OCI-M1 (cell line): Measurements from ENCODE around the gene PPP5C.

Source experiments
- DNase-seq: peaks from one replicate; lab custom pipeline; 2025; lab: John Stamatoyannopoulos, UW

Gene PPP5C

GRCh38 chr19:46330319-46330918 lies 16.5 kb upstream of the PPP5C start:
- DNase-seq, result no peak

- DNase-seq, result no peak
Observed at GRCh38 chr19:46337487-46337886, 9.4 kb upstream of the PPP5C start.

- no peak for DNase-seq
Observed at GRCh38 chr19:46339446-46339845, 7.4 kb upstream of the PPP5C start.

- no peak for DNase-seq
Observed at GRCh38 chr19:46340051-46340659, 6.7 kb upstream of the PPP5C start.

GRCh38 chr19:46341937-46342336 lies 5.0 kb upstream of the PPP5C start:
- DNase-seq, result no peak

- DNase-seq, result no peak
Observed at GRCh38 chr19:46344363-46344762, 2.5 kb upstream of the PPP5C start.

GRCh38 chr19:46345157-46345556 lies 1.7 kb upstream of the PPP5C start:
- no peak for DNase-seq

- no peak for DNase-seq
Observed at GRCh38 chr19:46347572-46347883, 641 bp downstream of the PPP5C start.

GRCh38 chr19:46347985-46348384 lies 1.1 kb downstream of the PPP5C start:
- DNase-seq, result no peak

GRCh38 chr19:46349311-46349993 lies 2.6 kb downstream of the PPP5C start:
- DNase-seq, result no peak

- DNase-seq, result no peak
Observed at GRCh38 chr19:46350029-46350757, 3.3 kb downstream of the PPP5C start.

GRCh38 chr19:46350758-46351159 lies 3.9 kb downstream of the PPP5C start:
- DNase-seq, result no peak

- DNase-seq, result no peak
Observed at GRCh38 chr19:46351241-46352041, 4.6 kb downstream of the PPP5C start.

GRCh38 chr19:46353730-46354528 lies 7.0 kb downstream of the PPP5C start:
- DNase-seq, result no peak

GRCh38 chr19:46355234-46356148 lies 8.6 kb downstream of the PPP5C start:
- no peak for DNase-seq

GRCh38 chr19:46356149-46357055 lies 9.5 kb downstream of the PPP5C start:
- no peak for DNase-seq

GRCh38 chr19:46357846-46358583 lies 11.1 kb downstream of the PPP5C start:
- DNase-seq, result no peak

- DNase-seq, result no peak
Observed at GRCh38 chr19:46361915-46362314, 15.0 kb downstream of the PPP5C start.
